HS-5 (cell line): ENCODE data around the gene TIMP2.
A peak's percentile ranks its signal among the peaks of the same experiment; 100 is the strongest.

ENCODE experiments used
- DNase-seq: peaks from one replicate; pipeline ENCODE4 v3.0.0-alpha.2; 2012; ENCODE audit warnings: low read depth

TIMP2 gene

DNA sequence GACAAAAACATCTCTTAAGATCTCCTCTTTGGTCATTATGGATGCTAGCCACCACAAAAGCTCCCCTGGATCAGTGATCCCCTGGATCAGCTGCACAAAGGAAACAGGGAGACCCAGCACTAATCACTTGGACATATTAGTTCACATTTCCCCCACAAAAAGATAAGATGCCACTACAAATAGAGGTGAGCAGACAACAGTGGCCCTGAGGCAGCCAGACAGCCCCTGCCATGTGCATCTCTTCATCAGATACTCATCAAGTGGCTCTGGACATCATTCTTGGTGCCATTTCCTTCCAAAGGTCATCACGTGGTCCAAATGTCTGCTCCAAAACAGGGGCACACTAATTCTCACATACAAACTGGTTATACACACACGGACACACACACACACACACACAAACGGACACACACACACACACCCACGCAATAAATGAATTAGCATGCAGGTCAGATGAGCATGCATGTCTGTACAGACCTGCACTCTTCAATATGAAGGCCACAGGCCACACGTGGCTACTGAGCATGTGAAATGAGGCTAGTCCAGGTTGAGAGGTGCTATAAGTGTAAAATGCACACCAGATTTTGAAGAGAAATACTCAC is 88.7 kb downstream of the TIMP2 start:
- DNase-seq: no peak

DNA sequence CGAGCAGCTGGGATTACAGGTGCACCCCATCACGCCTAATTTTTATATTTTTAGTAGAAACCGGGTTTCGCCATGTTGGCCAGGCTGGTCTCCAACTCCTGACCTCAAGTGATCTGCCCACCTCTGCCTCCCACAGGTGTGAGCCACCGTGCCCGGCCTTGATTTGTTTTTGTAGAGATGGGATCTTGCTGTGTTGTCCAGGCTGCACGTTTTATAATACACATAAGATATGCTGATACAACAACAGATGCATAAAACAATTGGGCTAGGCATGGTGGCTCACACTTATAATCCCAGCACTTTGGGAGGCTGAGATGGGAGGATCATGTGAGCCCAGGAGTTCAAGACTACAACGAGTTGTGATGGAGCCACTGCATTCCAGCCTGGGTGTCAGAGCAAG is 90.6 kb downstream of the TIMP2 start:
- no peak for DNase-seq

DNA sequence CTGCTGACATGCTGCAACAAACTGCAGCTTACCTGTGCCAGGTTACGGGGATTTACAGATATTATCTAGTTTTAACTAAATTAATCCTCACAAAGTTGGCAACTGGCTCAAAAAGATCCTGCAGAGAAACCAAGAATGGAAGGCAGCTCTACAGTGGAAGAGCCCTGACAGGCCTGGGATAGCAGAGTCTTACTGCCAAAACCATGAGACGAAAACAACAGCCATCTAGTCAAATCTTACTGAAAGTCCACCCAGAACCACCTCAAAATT is 92.7 kb downstream of the TIMP2 start:
- no peak for DNase-seq

DNA sequence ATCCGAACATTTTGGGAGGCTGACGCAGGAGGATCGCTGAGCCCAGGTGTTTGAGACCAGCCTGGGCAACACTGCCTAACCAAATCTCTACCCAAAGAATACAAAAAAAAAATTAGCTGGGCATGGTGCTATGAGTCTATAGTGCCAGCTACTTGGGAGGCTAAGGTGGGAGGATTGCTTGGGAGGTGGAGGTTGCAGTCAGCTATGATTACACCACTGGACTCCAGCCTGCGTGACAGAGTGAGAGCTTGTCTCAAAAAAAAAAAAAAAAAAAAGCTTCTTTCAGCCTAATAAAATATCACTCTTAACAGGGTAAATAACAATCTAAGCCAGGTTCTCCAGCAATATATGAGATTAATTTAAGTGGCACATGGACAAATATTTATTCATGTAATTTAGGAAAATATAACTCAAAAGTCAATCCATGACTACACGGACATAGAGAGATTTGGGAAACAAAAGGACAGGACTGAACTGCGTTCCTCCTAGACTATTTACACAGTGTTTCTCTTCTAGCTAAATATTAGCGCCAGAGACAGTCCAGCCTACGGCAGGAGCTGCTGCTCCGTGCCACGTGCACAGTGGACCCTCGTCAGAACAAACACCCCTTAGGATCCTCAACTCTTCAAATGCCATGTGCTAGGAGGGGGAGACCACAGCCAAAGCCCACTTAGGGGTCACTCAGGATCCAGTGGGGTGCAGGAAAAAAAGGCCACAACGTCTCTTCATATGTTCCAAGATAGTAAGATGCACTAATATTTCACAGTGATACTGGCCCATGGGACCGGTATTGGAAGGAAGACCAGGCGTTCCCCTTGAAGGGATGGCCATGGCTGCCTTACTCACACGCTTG is 93.3 kb downstream of the TIMP2 start:
- no peak for DNase-seq

DNA sequence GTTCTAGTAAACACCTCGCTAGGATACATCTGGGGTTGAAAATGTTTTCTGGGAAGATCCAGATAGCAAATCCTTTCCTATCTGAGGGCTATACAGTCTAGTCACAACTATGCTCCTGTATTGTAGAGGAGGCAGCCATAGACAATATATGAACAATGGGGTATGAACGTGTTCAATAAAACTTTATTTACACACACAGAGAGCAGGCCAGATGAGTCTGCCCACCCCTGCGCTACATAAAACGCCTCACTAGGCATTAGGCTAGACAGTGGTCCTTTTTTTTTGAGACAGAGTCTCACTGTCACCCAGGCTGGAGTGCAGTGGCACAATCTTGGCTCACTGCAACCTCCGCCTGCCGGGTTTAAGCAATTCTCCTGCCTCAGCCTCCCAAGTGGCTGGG is 95.7 kb downstream of the TIMP2 start:
- DNase-seq: no peak

DNA sequence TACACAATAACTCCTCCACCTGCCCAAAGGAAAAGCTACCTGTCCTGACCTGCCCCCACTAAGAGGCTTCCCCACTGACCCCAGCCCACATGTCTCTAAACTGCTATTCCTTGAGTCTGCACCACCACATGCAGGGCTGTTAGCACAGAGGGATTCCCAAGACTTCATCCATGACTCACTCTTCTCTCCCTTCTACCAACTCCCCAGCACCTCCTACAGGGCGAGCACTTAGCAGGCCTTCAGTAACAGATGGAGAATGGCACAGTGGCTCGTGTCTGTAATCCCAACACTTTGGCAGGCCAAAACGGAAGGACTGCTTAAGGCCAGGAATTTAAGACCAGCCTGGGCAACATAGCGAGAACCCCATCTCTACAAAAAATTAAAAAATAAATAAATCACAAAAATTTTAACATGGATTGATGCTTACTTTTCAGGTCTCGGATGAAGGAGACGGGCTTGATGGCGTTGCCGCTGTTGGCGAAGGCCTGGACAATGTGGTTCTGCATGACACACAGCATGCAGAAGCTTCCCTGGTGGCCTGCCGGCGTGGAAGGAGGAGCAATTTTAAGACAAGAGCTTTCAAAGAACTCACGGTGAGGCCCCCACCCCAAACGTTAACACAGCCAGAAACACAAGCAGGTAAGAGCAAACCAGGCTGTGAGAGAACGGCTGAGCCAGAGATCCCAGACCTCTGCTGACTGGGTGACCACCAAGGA is 96.6 kb downstream of the TIMP2 start:
- no peak for DNase-seq

DNA sequence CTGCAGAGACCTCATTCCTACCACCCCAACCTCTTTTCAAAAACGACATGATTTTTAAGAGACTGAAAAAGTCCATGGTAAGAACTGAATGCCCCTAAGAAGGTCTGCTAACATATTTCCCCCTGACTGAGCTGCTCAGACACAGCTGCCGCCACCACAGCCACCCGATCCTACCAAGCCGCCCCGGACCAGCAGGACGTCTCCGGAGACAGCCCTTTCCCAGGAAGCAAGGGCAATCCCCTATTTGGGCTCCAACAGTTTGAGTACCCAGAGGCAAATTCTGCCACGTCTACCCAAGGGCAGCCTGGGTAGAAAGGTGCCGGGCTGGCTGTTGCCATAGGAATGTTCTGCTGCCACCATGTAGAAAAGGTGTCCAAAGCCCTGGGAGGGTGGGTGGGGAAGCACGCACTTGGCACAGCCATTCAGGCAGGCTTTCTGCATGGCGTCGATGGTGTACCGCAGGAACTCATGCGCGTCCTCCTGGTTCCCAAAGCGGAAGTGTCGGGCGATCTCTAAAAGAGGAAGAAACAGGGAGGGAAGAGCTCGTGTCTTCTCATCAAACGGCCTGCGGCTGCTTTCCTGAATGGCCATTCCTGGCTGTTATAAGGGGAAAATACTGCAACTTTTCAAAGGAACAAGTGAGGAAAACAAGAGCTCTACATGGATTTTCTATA is 98.2 kb downstream of the TIMP2 start:
- no peak for DNase-seq

DNA sequence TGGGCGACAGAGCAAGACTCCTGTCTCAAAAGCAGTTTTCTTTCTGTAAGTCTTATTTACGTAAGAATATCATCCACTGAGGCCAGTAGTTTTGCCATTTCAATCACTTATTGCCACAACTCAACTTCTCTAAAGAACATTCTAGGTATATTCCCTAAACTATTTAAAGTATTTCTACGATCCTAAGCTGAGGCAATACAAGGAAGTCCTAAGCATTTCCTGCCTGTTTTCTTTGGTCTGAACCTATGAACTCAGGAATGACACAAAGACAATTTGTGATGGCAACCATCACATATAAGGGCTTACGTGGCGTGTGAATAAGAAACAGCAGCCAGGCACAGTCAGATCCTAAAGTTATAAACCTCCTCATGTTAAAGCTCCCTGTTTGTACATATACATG is 98.8 kb downstream of the TIMP2 start:
- DNase-seq: no peak

DNA sequence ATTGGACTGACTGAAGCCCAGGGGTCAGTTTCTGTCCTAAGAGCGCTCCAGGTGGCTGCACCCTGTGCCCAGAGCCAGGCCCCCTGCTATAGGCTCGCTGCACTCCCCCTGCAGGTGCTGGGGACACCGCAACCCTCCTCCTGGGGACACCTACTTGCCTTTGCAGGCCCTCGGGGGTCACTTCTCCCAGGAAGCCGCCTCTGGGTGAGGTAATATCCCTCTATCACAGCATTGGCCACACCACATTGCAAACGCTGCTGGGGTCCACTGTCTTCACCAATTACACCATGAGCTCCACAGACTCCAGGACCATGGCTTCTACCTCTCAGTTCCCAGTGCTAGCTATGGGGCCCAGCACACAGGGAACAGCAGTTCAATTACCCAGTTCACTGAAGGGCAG is 99.5 kb downstream of the TIMP2 start:
- no peak for DNase-seq

DNA sequence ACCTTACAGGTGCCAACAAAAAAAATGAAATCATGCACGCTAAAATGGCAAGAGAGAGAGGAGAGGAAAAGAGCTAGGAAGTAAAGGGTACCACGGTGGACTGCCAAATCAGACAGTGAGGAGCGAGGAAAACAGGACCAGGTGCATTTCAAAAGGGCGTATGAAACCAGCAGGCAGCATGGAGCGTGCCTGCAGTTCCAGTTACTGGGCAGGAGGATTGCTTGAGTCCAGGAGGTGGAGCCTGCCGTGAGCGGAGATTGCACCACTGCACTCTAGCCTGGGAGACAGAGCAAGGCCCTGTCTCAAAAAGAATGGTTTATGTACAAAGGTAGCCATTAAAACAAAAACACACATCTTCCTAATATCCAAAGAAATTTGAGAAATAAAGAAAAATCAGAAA is 100.9 kb downstream of the TIMP2 start:
- DNase-seq: no peak

DNA sequence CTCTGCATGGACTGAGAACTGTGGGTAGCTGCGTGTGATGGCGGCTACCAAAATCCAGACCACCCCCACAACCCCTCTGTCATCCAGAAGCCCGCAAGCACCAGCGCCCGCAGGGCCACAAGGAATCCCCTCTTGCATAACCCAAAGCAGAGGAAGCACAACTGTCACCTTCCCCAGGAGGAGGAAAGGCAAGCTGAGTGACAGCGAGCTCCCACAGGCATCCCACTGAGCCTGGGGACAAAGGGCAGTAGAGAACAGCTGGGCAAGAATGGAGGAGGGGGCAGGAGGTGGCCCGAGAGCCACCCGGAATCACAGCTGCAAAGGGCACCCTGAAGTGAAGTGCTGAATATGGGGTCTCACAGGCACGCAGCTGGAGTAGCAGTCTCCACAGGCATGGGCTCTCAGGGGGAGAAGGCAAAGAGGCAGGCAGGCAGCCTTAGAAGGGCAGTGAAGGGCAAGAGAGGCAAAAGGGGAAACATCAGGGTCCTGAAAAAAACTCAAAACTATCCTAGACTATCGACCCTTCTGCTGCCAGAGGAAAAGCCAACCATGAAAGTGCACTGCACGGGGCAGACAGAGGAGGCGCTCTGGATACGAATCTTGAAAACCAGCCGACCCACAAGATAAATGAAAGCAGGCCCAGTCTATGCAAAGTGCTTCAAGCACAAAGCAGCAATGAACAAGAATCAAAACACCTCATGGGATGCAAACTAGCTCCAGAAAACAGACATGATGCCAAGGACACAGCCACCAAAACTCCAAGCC is 101.7 kb downstream of the TIMP2 start:
- DNase-seq: no peak

DNA sequence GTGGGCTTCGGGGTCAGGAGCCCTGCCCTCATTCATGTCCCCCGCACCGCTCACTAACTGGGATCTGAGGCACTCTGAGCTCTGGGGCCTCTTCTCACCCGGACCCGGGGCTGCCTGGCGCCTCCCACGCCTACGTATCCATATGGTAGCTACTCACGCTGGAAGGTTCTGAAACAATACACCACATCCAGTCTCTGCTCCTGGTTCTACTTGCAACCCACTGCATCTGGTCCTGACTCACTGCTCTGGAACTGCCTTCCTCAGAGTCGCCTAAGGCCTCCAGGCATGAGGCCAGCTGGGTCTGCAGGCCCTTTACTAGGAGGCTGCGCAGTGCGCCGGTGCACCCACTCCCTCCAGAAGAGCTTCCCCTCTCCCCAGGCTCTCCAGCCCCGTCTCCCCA is 102.6 kb downstream of the TIMP2 start:
- peak; percentile 87 for DNase-seq

DNA sequence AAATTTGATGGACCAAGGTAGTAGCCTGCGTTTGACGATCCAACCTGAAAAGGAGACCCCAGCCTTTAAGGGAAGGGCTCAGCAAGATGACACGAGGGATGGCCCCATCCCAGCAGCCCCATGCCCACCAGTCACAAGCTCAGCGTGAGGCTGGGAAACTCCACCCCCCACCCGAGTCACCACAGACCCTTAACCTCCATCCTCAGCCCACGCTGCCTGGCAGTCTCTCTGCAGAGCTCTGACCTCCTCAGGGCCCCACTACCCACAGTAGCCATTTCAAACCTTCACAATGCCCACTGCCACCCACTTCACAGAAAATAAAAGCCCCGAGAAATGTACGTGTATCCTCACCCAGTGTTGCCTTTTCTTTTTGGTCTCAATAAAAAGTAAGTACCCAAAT is 103.2 kb downstream of the TIMP2 start:
- DNase-seq: no peak

DNA sequence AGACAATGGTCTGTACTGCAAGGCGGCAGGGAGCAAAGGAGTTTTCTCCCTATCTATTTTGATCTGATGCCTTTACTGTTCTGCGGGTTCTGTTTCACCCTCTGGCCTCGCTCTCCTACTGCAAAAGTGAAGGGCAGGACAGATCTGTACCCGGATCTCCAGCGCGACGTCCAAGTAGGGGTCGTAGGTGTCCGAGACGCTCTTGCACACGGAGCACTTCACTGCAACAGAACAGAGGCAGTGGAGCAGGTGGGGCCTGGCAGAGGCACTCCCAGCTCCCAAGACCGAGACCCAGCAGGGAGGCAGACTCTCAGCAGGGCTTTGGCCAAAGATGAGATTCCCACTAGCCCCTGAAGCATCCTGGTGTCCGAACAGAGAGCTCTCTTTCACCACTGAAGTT is 104.3 kb downstream of the TIMP2 start:
- DNase-seq: no peak

DNA sequence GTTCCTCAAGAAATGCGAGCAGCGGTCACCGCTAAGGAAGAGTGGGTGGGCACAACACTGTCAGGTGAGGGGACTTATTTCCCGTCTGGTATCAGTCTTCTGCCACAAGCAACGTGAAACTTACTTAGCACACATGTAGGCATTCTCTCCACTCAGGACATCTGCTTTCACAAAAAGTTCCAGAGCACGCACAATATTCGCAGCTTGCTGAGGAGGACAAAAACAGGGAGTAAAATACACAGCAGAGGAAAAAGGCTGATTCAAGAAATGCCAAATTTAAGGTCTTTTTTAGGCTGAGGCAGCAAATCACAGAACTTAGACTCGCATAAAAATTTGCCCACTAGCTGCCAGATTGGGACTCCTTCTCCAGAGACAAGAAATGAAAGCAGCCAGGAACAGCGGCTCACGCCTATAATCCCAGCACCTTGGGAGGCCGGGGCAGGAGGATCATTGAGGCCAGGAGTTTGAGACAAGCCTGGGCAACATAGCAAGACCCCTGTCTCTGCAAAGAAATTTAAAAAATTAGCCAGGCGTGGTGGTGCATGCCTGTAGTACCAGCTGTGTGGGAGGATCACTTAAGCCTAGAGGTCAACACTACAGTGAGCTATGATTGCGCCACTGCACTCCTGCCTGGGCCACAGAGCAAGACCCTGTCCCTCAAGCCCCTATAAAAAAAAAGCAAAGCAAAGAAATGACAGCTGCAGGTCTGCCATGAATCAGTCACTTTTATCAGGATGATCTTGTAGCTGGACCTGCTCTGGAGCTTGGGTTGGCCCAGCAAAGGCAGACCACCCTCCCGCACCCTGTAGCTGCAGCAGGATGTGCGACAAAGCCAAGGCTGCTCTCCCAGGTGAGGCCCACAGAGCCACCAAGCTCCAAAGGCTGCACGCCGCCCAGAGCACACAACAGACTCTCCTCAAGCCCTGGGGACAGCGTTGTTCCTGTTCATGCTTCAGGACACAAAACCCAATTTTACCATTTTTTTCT is 105.1 kb downstream of the TIMP2 start:
- no peak for DNase-seq

DNA sequence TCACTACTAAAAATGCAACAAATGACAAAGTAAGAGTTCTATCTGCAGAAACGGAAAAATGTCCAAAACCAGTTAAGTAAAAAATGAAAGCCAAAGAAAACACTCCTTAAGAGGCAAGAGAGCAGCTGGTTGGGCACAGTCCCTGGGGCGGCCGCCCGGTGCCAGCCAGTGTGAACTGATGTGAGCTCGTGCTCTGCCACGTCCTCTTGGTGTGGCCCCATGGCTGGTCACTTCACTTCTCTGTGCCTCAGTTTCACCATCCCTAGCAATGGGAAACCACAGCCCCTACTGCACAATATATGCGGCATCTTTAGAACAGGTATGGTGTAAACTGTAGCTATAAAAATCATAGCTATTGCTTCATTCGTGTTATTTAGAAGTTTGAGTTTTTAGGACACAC is 105.8 kb downstream of the TIMP2 start:
- no peak for DNase-seq

DNA sequence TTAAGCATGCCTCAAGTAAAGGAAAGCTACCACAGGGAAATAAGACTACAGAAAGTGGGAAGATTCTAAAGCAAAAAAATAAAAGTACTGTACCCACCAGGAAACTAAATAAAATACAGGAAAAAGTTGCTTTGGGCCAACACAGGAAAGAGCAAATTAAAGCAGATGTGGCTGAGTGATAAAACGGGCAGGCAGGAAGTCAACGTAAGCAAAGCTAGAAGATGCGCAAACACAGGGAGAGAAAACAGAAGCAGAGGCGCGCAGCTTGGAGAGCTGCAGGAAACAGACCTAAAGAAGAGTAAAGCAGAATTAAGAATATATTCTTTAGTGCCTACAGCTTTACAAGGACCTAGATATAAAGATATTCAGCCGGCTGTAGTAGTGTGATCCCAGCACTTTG is 106.3 kb downstream of the TIMP2 start:
- DNase-seq: no peak

DNA sequence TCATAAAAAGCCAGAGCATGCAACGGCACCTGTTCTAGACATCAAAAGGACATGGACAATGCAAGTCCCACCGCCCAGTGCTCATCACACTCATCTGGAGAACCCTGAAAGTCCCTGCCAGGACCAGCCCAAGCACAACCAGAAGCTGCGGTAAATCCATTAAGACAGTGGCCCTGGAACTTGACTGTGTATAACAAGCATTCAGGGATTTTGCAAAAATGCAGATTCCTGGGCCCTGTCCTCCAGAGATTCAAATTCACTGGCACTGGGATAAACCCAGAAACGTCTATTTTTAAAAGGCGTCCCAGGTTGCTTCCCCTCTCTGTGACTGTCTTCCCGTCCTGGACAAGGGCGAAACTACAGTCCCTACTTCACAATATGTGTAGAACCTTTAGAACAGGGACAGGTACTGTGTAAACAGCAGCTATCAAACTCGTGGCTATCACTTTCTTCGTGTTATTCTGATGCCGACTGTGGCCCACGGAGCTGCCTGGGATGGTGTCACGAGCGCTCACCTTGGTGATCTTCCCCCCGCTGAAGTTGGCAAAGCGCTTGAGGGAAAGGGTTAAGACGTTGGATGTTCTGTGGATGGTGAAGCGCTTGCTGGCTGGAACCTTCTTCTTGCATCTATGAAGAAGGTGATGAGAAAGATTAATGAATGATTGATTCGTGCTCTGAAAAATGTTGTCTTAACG is 106.9 kb downstream of the TIMP2 start:
- DNase-seq: no peak

DNA sequence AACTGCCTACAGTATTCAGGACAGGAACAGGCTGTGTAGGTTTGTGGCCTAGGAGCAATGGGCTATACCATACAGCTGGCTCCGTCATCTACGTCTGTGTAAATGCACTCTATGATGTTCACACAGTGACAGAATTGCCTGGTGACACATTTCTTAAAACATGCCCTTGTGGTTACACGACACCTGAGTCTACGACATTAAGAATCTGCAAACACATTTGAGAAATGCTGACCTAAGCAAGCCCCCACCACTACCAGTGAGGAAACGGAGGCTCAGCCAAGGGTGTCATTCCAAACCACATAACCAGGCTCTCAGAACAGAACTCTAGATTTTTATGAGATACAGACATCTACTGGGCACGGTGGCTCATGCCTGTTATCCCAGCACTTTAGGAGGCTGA is 108.1 kb downstream of the TIMP2 start:
- no peak for DNase-seq

DNA sequence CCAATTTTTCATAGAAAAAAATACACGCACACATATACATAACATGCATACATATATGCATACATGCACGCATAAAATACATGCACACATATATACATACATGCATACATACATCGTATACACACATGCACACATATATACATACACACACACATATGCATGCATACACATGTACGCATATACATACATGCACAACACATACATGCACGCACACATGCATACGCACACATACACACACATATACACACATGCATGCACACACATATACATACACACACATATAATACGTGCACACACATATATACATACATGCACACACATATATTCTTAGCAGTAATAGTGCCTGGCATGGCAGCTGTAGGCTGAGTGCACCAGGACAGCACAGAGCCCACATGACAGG is 109.5 kb downstream of the TIMP2 start:
- no peak for DNase-seq
